B cell (primary cell): ENCODE measurements around the gene KRT23.

ENCODE experiments used
- EZH2 ChIP-seq: IDR thresholded peaks from 2 replicates; pipeline ENCODE4 v1.6.1; 2012; ENCODE audit warnings: borderline replicate concordance, low read depth, mild to moderate bottlenecking, moderate library complexity, low read length; ENCODE audit not compliant: insufficient read depth, poor library complexity, severe bottlenecking
- TF ChIP-seq, protein P1 (sequence below): fragments of 200-600 bp; IDR thresholded peaks from one replicate; pipeline ENCODE4 v1.8.0; 2022; ENCODE audit warnings: antibody characterized with exemption, mild to moderate bottlenecking

DNA sequence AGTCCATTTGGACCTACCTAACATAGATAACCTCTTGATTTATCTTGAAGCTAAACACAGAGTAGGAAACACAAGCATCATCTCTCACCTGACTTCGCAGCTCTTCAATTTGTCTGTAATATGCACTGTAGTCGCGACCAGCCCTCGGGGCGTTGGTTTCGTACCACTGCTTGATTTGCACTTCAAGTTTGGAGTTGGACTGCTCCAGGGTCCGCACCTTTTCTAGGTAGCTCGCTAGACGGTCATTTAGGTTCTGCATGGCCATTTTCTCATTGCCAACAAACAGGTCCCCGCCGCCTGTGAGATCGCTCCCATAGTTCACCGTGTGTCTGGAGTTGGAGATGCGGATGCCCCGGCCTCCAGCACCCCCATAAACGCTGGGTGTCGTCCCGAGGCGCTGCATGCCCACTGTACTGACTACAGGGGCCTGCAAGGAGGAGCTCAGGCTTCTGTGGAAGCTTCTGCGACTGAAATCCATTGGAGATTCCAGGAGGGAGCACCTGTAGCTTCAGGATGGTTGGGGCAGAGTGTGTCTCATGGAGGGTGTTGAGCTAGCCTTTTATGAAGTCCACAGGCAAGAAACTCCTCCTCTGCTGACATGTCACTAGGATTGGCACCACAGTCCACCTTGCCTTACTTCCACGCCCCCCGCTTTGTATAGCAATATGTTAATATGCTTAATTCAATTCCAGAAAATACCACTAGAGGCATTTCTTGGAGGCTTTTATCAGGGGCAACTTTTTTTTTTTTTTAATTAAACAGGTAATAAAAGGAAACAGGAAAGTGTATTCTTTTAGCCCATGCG is 52.5 kb downstream of the KRT23 start, which contains the start of gene KRT20:
- TF ChIP-seq, protein P1, sequence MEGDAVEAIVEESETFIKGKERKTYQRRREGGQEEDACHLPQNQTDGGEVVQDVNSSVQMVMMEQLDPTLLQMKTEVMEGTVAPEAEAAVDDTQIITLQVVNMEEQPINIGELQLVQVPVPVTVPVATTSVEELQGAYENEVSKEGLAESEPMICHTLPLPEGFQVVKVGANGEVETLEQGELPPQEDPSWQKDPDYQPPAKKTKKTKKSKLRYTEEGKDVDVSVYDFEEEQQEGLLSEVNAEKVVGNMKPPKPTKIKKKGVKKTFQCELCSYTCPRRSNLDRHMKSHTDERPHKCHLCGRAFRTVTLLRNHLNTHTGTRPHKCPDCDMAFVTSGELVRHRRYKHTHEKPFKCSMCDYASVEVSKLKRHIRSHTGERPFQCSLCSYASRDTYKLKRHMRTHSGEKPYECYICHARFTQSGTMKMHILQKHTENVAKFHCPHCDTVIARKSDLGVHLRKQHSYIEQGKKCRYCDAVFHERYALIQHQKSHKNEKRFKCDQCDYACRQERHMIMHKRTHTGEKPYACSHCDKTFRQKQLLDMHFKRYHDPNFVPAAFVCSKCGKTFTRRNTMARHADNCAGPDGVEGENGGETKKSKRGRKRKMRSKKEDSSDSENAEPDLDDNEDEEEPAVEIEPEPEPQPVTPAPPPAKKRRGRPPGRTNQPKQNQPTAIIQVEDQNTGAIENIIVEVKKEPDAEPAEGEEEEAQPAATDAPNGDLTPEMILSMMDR, result no peak
- no peak for TF ChIP-seq EZH2
